GM11168 (cell line): ENCODE measurements around the gene PYROXD2.

Experiments
- in situ Hi-C: fragments of 300-500 bp; cut with MboI; formaldehyde crosslinking; loops from one replicate; pipeline ENCODE4 v1.12.0; 2022; ENCODE audit warnings: low sequenced_read_pairs; ENCODE audit not compliant: unreplicated experiment

PYROXD2 gene

GRCh38 chr10:98414932-98415730 is at the start of gene PYROXD2:
PYROXD2 (minus strand) TSS chr10:98415182; CDS start chr10:98415135, 47 bp downstream.
- in situ Hi-C loops = no loop called here

- in situ Hi-C loops = loop anchor here (25.0 kb wide), 1 partner anchor 798 kb away; no protein-coding TSS in a partner anchor
Measured at GRCh38 chr10:98463976-98464754, 49.2 kb upstream of the PYROXD2 start.

- in situ Hi-C loops = loop anchor here (25.0 kb wide), 1 partner anchor 799 kb away; no protein-coding TSS in a partner anchor
Measured at GRCh38 chr10:98463016-98463415, 48.0 kb upstream of the PYROXD2 start.

- in situ Hi-C loops = loop anchor here (25.0 kb wide), 1 partner anchor 801 kb away; no protein-coding TSS in a partner anchor
Measured at GRCh38 chr10:98461500-98461842, 46.5 kb upstream of the PYROXD2 start.

- in situ Hi-C loops = loop anchor here (25.0 kb wide), 1 partner anchor 801 kb away; no protein-coding TSS in a partner anchor
Measured at GRCh38 chr10:98460837-98461499, 46.0 kb upstream of the PYROXD2 start.

- in situ Hi-C loops = loop anchor here (25.0 kb wide), 1 partner anchor 803 kb away; no protein-coding TSS in a partner anchor
Measured at GRCh38 chr10:98458809-98459784, 44.1 kb upstream of the PYROXD2 start.

GRCh38 chr10:98457721-98458120 is 42.7 kb upstream of the PYROXD2 start:
- in situ Hi-C loops = loop anchor here (25.0 kb wide), 1 partner anchor 805 kb away; no protein-coding TSS in a partner anchor

- in situ Hi-C loops = loop anchor here (25.0 kb wide), 1 partner anchor 805 kb away; no protein-coding TSS in a partner anchor
Measured at GRCh38 chr10:98456686-98457482, 41.9 kb upstream of the PYROXD2 start.

GRCh38 chr10:98456043-98456570 is 41.1 kb upstream of the PYROXD2 start:
- in situ Hi-C loops = loop anchor here (25.0 kb wide), 1 partner anchor 806 kb away; no protein-coding TSS in a partner anchor

- in situ Hi-C loops = loop anchor here (25.0 kb wide), 1 partner anchor 809 kb away; no protein-coding TSS in a partner anchor
Measured at GRCh38 chr10:98453729-98454128, 38.7 kb upstream of the PYROXD2 start.

GRCh38 chr10:98450618-98451017 is 35.6 kb upstream of the PYROXD2 start:
- in situ Hi-C loops = loop anchor here (25.0 kb wide), 1 partner anchor 812 kb away; no protein-coding TSS in a partner anchor

GRCh38 chr10:98449287-98449686 is 34.3 kb upstream of the PYROXD2 start:
- in situ Hi-C loops = no loop called here

GRCh38 chr10:98446661-98447221 is 31.8 kb upstream of the PYROXD2 start, which contains the start of gene HPS1:
HPS1 (minus strand) TSS chr10:98446935; CDS start chr10:98443240, 3,695 bp downstream.
- in situ Hi-C loops = no loop called here

- in situ Hi-C loops = no loop called here
Measured at GRCh38 chr10:98446151-98446660, 31.2 kb upstream of the PYROXD2 start.

- in situ Hi-C loops = no loop called here
Measured at GRCh38 chr10:98445200-98445812, 30.3 kb upstream of the PYROXD2 start.

GRCh38 chr10:98444314-98445006 is 29.5 kb upstream of the PYROXD2 start:
- in situ Hi-C loops = no loop called here
